ENCODE results near the gene INF2.
"Not testable (repeated sequence)": the region's sequence is repeated elsewhere in the genome, so short reads cannot be mapped to it uniquely, and the experiment has no call there.

Gene INF2

DNA sequence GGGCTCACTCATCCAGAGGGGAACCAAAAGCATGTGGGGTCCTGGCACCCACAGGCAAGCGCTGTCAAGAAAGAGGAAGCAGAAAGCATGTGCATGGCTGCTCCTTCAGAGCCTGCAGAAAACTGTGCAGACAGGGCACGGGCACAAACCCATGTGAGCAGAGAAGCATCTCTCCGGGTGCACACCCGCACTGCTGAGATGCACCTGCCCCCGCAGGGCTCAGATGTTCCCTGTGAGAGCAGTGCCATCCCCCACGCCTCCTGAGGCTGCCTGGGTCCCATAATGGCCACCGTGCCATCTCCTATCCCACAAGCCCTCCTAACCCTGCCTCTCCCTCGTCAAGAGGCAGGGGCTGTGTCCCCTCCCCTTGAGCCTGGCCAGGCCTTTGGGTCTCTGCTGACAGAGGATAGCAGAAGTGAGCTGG lies 32.3 kb upstream of the INF2 start:
- no peak for DNase-seq (ENCODE audit: low read depth in 1 of 2, low spot score in 1 of 2)

DNA sequence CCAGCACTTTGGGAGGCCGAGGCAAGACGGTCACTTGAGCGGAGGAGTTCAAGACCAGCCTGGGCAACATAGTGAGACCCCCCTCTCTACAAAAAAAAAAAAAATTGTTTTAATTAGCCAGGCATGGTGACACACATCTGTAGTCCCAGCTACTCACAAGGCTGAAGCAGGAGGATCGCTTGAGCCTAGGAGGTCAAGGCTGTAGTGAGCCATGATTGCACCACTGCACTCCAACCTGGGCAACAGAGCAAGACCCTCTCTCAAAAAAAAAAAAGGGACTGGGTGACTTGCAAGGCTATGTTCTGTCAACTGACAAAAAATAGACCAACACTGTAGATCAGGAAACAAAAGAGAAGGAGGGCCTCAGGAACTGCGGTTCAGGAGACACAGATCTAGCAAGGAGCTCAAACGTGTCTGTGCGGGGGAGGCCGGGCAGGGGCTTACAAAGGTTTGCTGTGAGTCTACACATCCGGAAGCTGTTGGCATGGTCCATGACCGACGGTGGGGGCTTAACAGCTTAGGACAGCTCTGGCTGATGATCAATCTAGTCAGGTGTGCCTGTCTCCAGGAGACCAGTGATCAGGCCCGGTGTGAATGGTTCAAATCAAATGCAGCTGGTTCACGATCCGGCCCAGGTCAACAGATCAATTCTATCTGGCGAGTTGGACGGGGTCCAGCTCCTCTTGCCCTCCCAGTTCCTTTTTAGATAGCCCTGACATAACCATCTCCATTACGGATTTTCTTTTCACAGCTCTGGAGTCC lies 31.7 kb upstream of the INF2 start:
- no peak for DNase-seq (ENCODE audit: low read depth in 1 of 2, low spot score in 1 of 2)

DNA sequence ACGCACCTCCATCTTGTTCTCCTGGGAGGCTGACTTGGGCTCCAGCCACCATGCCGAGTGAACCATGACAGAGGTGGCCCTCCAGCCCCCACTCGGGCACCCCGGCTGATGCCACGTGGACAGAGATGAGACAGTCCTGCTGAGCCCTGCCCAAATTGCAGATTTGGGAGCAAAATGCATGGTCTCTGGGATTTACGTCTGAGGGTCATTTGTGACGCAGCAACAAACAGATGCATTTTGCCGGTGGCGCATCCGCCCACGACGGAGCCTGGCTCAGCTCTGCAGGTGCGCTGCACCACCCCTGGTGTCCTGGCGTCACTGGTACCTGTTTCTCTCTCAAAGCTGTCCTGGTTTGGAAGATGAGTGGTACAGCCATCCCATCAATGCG lies 31.1 kb upstream of the INF2 start:
- DNase-seq (ENCODE audit: low read depth in 1 of 2, low spot score in 1 of 2): no peak

DNA sequence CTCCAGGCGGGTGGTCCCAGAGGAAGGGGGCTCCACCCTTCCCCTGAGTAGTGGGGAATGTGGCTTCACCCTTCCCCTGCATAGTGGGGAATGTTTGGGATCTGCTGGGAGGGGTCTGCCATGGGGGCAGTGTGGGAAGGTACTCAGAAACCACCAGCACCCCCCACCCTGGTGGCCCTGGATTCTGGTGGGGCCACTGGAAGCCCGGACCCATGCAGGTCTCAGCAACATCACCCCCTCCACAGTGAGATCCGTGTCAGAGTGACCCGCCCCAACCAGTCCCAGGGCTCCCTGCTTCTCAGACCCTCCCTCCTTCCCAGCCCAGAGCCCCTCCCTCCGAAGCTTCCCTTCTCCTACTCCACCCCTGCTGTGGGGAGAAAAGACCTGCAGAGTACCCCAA lies 30.3 kb upstream of the INF2 start:
- DNase-seq (ENCODE audit: low read depth in 1 of 2, low spot score in 1 of 2): no peak

DNA sequence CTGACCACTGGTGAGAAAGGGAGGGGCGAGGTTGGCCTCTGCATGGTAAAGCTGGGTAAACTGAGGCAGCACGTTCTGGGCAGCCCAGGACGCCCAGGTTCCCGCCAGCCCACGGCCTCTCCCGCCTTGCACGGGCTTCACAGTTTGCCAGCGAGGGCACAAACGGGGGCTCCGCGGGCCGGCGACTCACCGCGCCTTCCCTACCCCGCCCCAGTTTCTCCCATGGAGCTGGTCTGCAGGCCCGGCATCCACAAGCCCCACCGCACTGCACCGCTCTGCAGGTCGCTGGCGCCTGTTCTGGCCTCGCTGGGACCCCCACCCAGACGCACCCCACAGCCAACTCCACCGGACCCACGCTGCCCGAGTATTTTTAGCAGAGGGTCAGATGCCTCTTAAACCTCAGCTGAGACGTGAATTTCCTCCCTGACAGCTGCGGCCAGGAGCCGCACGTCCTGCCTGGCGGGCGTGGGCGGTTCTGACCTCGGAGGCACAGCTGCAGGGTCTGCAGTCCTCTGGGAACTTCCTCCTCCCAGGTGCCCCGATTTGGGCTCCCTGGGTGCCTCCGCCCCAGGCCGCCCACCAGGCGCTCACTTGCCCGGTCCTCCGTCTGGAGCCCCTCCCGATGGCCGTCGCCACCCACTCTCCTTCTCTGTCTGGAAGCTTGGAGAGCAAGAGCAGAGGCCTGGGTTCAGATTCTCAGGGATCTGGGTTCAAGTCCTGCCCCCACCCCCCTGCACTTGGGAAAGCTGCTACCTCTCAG lies 29.5 kb upstream of the INF2 start:
- DNase-seq (ENCODE audit: low read depth in 1 of 2, low spot score in 1 of 2): no peak

DNA sequence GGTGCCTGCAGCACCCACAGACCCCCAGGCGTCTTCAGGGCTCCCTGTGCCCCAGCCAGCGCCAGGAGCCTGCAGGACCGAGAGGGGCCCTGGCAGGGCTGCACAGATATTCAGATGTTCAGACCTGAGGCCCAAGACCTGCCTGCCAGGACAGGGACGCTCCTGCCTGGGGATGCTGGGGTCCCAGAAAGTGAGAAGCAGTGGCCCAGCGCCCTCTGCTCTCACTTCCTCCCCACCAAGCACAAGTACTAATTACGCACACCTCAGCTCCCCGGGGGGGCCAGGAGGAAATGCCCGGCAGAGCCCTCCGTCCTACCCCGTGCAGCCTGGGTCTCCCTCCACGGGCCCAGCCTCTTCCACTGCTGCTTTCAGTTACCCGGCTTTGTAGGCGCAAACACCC lies 28.8 kb upstream of the INF2 start:
- no peak for DNase-seq (ENCODE audit: low read depth in 1 of 2, low spot score in 1 of 2)

DNA sequence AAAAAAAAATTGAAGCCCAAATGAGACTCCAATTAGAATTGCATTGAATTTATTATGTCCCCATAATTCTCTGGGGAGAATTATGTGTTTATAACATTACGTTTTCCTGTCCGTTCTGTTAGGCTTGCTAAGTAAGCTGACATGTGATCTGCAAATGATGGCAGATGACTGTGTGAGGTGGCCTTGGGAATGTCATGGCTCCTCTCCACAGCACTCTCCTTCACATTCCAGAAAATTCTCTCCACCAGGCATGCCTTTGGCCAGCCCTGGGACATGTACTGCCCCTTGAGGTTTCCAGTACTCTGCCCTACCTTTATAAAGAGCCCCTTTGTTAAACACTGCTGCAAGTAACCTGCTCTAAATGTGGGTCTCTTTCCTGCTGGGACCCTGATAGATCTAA lies 28.3 kb upstream of the INF2 start:
- no peak for DNase-seq (ENCODE audit: low read depth in 1 of 2, low spot score in 1 of 2)

DNA sequence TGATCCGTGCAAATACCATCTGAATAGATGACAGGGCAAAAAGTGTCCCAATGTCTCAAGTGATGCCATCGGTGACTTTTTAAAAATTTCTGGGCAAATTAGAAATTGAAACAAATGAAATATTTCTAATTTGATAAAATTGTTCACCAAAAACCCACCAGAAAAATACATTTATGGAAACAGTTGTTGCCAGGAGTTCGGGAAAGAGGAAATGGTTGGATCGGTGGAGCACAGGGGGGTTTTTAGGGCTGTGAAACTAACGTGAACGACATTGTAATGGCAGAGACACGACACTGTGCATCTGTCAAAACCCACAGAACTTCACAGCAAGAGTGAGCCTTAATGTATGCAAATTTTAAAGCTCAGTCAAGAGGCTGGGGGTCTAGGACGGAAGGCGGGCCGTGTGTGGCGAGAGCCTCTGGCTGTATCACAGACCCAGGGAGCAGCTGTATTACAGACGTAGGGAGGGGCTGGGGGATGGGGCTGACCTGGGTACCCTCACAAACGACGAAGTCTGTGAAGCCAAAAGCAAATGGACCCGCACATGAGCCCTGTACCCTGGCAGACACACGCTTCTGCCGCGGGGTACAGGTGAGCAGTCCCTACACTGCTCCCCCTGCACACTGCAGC lies 27.8 kb upstream of the INF2 start:
- DNase-seq (ENCODE audit: low read depth in 1 of 2, low spot score in 1 of 2): not testable (repeated sequence)

DNA sequence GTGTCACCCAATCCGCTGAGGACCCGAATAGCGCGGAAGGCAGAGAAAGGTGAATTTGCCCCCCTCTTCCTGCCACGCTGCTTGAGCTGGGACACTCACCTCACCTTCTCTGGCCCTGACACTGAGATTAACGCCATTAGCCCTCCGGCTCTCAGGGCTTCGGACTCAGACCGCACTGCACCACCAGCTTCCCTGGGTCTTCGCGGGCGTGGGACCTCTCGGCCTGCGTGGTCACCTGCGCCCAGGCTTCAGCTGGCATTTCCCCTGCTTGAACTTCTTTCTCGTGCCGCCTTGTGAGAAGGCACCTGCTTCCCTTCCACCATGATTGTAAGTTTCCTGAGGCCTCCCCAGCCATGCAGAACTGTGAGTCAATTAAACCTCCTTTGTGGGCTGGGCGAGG lies 26.9 kb upstream of the INF2 start:
- not testable (repeated sequence) for DNase-seq (ENCODE audit: low read depth in 1 of 2, low spot score in 1 of 2)

DNA sequence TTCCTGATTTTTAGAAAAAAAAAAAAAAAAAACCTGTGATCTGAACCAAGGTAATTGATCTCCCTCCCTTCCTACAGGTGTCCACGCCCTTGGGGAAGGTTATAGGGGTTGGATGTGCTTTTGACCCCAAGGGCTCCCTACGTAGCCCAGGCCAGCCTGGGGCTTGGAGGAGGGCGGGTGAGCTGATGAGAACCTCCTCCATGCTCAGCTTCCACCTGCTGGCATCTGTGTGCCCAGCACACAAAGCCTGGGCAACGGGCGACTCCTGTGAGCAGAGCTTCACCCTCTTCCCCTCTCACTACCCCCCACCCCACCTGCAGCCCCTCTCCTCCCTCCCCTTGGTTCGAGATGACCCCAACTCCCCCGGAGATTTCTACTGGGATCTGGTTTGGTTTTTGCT lies 25.3 kb upstream of the INF2 start:
- DNase-seq (ENCODE audit: low read depth in 1 of 2, low spot score in 1 of 2): no peak

DNA sequence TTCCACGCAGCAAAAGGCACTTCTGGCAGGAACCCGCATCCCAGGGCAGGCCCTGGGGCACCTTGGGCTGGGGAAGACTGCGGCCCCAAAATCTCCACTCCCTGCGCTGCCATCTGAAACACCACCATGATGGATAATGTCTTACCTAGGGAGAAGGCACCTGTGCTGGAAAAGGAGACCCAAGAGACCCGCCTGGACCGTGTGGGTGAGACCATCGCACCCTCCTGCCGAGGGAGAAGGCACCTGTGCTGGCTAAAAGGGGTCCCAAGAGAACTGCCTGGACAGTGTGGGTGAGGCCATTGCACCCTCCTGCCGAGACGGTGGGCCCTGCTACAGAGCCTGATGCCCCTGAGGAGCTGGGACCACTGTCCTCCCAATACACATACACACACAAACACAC lies 24.8 kb upstream of the INF2 start:
- no peak for DNase-seq (ENCODE audit: low read depth in 1 of 2, low spot score in 1 of 2)

DNA sequence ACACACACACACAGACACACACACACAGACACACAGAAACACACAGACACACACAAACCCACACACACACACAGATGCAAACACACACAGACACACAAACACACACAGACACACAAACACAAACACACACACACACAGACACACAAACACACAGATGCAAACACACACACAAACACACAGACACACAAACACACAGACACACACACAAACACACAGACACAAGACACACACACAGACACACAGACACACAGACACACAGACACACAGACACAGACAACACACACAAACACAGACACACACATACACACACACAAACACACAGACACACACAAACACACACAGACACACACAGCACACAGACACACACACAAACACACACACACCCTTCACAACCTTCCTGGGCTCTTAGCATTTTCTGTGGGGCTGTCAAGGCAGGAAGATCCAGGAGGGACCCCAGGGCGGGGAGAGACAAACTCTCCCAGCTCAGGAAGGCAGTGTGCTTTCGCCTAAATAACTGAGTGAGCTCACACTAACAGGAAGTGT lies 24.2 kb upstream of the INF2 start:
- no peak for DNase-seq (ENCODE audit: low read depth in 1 of 2, low spot score in 1 of 2)

DNA sequence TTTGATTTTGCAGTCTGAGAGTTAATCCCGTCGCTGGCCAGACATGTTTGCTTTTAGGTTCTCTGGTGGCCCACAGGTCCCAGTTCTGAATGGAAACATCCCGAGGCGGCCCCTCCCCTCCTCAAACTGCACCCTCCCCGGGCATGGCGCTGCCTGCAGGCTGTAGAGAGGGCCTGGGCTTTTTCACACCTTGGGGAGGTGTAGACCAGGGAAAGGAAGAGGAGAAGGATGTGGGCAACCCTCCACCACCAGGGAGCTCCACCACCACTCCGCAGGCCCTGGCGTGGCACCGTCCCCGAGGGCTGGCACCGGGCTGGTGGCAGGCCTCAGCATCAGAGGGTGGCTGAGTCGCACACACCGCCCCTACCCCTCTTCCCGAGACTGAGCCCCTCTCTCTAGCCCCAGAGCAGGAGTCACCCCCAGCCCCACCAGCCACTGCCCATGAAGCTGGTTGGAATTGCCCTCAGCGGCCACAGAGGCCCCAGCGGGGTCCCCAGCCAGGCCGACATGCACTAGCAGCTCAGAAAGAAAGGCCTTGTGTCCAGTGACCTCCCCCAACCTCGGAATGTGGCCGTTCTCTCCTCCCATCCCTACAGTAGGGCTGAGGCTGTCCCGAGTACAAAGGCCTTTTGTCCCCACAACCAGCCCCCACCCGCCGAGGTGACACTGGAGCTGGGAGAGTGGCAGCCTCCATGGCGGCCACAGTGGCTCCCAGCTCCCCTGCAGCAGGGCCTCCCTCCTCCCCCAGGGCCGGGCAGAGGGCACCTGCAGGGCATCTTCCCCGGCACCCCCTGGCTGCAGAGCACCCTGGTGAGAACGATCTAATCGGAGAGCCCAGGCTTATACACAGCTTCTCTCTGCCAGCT lies 23.5 kb upstream of the INF2 start:
- peak in 1 of 2 donors; percentile 34 for DNase-seq (ENCODE audit: low read depth in 1 of 2, low spot score in 1 of 2)

DNA sequence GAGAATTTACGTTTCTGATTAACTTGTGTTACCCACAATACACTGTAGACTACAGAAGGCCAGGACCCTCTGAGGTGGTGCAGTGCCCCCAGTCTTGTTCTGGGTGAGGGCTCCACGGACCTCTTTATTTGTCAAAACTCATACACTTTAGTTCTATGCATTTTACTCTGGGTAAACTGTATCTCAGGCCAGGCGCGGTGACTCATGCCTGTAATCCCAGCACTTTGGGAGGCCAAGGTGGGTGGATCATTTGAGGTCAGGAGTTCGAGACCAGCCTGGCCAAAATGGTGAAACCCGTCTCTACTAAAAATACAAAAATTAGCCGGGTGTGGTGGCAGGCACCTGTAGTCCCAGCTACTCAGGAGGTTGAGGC lies 22.9 kb upstream of the INF2 start:
- DNase-seq (ENCODE audit: low read depth in 1 of 2, low spot score in 1 of 2): not testable (repeated sequence)

DNA sequence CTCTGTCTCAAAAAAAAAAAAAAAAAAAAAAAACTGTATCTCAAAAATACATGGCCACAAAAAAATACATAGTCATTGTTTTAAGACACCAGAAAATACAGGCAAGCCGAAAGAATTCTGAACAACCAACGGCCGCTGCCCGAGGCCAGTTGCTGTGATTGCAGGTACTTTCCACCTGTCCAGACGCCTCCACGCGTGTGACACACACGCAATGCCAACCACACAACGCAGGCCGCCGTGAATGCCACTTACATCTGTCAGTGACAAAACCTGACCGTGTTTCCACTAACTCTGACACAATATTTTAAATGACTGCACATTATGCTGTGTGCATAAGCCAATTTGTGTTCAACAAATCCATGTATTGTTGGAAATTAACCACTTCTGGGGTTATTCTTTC lies 22.4 kb upstream of the INF2 start:
- DNase-seq (ENCODE audit: low read depth in 1 of 2, low spot score in 1 of 2): no peak

DNA sequence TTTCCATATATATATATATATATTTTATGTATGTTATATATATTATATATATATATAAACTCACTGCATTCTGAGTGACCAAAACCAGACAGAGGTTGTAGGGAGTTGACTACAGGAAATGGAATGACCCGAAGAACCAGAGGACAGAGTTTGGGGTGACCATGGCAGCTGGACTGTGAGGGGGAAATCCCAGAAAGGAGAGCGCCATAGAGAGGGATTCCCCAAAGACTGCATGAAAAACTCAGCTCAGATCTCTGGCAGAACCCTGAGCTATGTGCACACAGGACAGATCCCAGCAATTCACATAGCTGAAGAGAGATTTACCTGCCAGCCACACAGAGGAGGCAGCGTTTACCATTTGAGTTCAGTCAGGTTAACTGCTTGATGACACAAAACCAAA lies 19.7 kb upstream of the INF2 start:
- DNase-seq (ENCODE audit: low read depth in 1 of 2, low spot score in 1 of 2): no peak

DNA sequence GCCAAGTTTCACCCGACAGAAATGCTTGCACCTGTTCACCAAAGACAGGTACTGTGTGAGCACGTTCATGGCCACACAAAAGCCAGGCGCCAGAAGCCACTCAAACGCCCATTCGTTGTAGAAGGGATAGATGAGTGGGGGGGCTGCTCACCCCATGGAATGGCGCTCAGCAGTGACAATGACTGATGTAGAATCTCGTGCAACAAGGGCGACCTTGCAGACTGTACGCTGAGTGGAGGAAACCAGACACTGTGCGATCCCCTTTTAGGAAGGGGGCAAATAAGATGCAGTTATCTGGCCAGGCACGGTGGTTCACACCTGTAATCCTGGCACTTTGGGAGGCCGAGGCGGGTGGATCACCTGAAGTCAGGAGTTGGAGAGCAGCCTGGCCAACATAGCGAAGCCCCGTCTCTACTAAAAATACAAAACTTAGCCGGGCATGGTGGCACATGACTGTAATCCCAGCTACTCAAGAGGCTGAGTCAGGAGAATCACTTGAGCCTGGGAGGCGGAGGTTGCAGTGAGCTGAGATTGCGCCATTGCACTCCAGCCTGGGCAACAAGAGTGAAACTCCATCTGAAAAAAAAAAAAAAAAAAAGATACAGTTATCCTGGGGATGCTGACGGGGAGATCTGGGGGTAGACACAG lies 18.0 kb upstream of the INF2 start:
- DNase-seq (ENCODE audit: low read depth in 1 of 2, low spot score in 1 of 2): not testable (repeated sequence)

DNA sequence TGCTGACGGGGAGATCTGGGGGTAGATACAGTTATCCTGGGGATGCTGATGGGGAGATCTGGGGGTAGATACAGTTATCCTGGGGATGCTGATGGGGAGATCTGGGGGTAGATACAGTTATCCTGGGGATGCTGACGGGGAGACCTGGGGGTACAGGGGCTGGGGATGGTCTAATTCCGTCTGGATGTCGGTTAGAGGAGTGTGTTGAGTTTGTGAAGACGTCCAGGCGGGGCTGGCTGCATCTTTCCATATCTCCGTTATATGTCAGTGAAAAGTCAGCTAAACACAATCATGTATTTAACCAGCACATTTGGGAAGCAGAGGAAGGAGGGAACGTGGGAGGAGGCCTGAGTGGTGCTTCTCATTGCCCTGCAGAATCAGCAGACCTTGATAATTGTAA lies 17.3 kb upstream of the INF2 start:
- DNase-seq (ENCODE audit: low read depth in 1 of 2, low spot score in 1 of 2): not testable (repeated sequence)

DNA sequence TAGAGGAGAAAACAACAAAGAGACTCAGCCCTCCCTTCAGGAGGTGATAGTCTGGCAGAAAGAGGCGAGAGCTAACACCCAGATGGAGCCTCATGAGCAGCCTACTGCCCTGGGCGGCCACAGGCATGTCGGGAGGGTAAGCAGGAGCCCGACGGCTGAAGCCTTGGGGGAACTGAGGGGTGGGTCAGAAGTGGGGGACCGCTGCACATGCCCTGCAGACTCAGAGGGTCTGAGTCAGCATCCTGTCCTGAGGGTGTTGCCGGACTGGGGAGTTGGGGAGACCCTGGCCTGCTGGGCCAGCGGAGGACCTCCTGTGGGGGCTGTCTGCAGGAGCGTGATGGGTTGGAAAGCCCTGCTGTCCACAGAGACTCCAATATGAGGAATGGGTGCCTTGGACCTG lies 15.9 kb upstream of the INF2 start:
- no peak for DNase-seq (ENCODE audit: low read depth in 1 of 2, low spot score in 1 of 2)

DNA sequence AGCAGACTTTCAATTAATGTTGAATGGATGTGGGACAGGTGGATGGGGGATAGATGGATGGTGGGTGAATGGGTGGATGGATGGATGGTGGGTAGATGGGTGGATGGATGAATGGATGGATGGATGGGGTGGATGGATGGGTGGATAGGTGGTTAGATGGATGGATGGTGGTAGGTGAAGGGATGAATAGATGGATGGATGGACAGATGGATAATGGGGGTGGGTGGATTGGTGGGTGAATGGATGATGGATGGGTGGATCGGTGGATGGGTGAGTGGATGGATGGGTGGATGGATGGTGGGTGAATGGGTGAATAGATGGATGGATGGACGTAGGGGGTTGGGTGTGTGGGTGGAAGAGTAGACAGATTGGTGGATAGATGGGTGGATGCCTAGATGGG lies 14.0 kb upstream of the INF2 start:
- DNase-seq (ENCODE audit: low read depth in 1 of 2, low spot score in 1 of 2): no peak

Data from stimulated activated CD4-positive, alpha-beta T cell treated with anti-CD3 and anti-CD28 coated beads, Interleukin-15, amount 100 ng/mL, for 1 hour (primary cell).